Hippocampal formation (tissue), 2 donors: ENCODE measurements around the gene LCP1.

Experiments used
- DNase-seq, 2 donors: peaks; one replicate each; lab custom pipeline; 2025; lab: John Stamatoyannopoulos, UW

The LCP1 gene

GRCh38 chr13:46101002-46101401, 81.0 kb downstream of the LCP1 start:
- DNase-seq: no peak

DNA sequence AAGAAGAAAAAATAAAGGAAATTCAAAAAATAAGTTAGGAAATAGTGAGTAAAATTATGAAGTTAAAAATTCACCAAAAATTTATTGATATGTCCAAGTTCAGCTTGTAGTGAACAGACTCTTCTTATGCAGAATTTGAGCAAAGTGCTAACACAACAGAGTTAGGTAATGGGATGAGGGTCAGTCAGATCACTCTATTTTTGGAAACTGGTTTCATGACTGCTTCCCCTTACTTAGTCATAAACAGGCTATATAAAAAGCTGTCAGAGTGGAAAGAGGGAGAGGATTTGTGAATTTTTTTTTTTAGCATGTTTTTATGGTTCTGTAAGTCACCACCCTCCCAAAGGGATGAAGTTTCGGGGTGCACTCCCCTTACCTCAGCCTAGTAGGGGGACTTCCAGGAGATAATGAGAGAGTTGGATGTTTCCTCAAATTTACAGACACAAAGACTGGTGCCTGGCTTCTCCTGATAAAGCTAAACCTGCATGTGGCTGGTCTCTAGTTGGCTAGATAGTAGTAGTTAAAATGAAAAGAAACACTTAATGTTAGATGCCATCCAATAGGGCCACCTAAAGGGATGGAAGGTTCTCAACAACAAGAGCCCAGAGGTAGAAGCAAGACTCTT, 81.7 kb downstream of the LCP1 start:
- no peak for DNase-seq

DNA sequence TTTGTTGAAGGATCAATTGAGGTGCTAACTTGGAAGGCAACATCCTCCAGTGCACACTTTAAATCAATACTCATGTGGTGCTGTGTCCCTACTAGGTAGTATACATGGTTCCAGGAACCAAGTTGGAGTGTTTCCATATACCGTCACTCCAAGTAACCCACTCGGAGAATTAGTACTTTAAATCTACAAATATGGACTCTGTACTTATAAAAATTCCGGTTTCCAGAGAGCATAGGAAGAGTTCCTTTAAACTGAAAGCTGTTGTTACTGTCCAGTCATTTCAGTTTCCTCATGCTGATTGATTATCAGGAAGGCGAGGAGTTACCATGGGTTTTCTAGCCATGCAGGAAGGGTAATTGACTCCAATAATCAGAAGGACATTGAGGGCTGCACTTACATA, 84.3 kb downstream of the LCP1 start:
- DNase-seq: no peak

GRCh38 chr13:46097015-46097414, 85.0 kb downstream of the LCP1 start:
- DNase-seq: peak; percentile 30 to 61

DNA sequence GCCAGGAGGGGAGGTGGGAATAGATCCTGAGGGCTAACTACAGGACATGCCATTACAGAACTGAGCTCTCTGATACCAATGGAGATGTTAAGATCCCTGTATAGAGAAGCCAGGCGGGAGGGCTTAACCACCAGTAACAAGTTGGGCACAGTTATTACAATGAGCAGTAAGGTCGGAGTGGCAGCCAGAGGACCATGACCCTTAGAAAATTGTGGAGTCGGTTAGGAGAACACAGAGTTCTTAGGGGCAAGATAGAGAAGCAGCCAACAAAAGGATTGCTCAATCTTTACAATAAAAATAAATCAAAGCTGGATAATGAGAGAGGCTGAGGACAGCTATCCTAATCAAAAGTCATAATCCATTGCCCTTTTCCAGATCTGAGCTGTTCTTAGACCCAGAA, 87.5 kb downstream of the LCP1 start:
- no peak for DNase-seq

DNA sequence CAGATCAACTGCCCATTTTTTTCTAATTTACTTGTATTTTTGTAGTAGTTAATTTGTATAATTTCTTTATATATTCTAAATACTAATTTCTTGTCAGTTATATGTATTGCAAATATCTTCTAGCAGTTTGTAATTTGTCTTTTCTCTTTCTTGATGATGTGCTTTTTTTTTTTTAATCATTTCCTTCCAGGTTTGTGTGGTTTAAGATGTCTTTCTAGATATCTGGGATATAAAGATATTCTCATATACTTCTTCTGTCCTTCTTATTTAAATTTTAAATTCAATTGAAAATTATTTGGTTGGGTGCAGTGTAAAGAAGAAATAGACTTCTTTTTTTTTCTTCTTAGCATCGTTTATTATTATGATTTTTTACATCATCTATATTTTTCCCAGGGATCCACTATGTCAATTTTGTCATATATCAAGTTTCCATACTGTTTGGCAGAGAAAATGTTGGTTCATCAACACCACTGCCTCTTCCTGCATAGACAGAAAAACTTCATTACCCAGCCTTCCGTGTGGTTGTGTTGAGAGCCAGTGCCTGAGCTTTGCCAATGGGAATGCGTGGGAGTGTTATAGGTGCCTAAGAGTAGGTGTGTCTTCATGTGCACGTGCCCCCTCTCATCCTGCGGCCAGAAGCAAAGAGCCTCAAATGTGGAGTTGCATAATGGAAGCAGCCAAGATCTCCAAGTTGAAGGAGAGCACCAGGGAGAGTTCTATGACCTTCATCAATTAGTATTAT, 93.0 kb downstream of the LCP1 start:
- DNase-seq: no peak

DNA sequence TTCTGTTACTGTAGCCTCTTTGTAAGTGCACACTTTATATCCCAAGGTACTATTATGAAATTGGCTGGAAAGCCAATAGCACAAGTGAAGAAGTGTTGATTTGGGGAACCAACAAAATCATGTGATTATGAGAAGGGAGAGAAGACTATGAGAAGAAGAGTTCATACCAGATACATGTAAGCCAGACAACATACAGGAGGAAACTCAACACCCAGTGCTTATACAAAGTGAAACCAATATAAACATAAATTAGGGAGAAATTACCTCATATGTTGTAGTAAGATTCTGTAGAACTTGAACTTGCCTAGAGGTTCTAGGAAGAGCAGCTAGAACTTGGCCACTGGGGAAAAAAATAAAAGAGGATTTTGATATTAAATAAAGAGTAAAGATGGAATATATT, 94.5 kb downstream of the LCP1 start:
- DNase-seq: no peak

DNA sequence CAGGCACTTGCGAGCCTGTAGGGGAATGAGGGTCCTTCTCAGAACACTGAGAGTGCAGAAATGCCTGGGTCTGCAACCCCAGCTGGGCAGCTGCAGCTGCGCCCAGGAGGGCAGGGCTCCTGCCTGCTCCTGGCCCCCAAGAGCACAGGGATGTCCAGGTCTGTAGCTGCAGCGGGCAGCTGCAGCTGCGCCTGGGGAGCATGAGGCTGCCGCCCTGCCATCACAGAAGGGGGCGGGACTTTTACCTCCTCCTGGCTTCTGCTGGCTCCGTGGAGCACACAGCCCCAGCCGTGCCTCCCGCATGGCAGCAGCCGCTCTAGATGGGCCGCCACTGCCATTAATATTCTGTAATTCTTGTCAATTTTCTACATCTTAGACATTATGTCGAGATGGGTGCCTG, 95.0 kb downstream of the LCP1 start:
- no peak for DNase-seq

DNA sequence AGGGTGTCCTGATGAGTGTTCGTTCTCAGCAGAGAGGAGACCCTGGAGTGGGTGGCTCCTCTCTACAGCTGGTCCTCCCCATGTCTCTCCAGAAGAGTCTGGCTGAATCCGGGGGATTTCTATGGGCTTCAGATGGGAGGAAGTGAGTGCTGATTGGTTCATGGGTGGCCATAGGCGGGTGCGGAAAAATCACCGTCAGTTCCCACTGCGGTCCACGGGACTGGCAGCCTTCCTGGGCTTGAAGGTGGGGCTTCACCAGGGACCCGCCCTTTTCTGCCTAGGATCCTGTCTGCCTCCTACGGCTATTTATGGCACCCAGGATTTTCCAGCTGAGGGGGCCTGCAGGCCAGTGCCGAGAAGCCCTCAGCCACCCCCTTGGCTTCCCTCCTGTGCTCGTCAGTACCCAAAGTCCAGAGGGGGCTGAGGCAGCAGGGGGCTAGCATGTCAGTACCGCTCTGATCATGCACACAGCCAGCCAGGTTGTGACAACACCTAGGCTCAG, 95.5 kb downstream of the LCP1 start:
- DNase-seq: no peak

DNA sequence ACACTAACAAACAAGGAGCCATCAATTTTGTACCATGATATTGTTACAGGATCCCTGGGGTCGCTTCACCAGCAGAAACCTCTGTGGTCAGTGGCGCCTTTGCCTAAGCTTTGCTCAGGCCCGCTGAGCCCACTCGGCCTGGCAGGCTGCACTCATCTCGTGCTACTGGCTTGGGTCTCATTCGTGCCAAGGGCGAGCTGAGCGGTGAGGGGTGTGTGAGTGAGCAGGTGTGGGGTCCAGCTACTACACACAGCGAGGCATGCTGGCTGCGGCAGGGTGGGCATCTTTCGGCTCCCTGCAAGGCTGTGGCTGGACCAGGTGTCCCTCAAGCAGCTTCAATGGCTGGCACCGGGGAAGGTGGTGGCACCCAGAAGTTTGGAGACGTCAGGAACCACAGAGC, 96.2 kb downstream of the LCP1 start:
- no peak for DNase-seq

DNA sequence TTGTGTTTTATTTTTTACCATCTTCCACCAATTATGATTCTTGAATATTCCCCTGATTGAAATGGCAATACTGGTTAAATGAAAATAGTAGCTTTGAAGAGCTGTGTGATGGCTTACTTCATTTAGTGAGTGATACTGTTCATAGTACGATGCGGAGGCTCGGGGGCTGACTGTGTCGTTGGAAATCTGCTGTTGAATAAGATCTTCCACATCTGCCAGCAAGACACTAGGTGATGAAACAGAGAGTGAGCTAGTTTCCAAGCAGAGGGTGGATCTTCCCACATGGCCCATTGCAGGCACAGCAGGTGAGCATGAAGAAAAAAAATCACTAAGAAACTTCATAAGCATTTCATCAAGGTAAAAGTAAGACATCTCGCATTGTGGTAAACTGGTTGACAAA, 99.7 kb downstream of the LCP1 start:
- no peak for DNase-seq

DNA sequence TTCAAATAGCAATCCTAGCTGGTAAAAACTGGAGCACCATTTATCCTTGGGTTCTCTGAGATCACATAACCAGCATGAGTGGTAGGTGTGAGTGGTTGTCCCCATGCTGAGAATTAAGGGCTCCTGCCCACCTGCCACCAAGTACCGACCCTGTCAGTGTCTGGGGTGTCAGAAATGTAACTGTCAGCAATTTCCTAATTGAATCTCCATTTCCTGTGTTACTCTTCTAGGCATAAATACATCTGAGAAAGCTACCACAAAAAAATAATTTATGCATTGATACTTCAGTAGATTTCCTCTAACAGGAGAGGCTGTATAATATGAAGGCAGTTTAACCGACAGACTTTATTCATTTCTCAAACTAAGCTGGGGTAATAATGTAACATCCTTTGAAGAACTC, 102.2 kb downstream of the LCP1 start:
- no peak for DNase-seq

GRCh38 chr13:46077265-46077664, 104.7 kb downstream of the LCP1 start:
- DNase-seq: no peak

- DNase-seq: no peak
Observed at GRCh38 chr13:46076827-46077226, 105.2 kb downstream of the LCP1 start.
